Subcutaneous abdominal adipose tissue (tissue), 5 donors: ENCODE results near the gene SKIC2.
A peak's percentile ranks its signal among the peaks of the same experiment; 100 is the strongest.
"Not testable (repeated sequence)": the region's sequence is repeated elsewhere in the genome, so short reads cannot be mapped to it uniquely, and the experiment has no call there.

Experiments used
- H3K27ac ChIP-seq: one replicate; pipeline ENCODE4 v1.7.0; 2013; ENCODE audit warnings: low read depth, mild to moderate bottlenecking, inconsistent platforms, low read length, moderate library complexity
- H3K27me3 ChIP-seq, 5 donors: one replicate each; pipeline ENCODE4 v1.7.0; 2013; ENCODE audit warnings: low read length in 5 of 5, inconsistent platforms in 1 of 5; ENCODE audit not compliant: control insufficient read depth in 5 of 5, insufficient read depth in 4 of 5
- H3K36me3 ChIP-seq, 5 donors: one replicate each; pipeline ENCODE4 v1.7.0; 2013; ENCODE audit warnings: low read length in 5 of 5; ENCODE audit not compliant: control insufficient read depth in 5 of 5, insufficient read depth in 5 of 5
- H3K4me1 ChIP-seq, 5 donors: one replicate each; pipeline ENCODE4 v1.7.0; 2013; ENCODE audit warnings: low read length in 5 of 5, mild to moderate bottlenecking in 3 of 5, moderate library complexity in 1 of 5; ENCODE audit not compliant: control insufficient read depth in 5 of 5, insufficient read depth in 5 of 5
- H3K4me3 ChIP-seq, 5 donors: one replicate each; pipeline ENCODE4 v1.7.0; 2013; ENCODE audit warnings: low read length in 5 of 5, low read depth in 1 of 5
- H3K9ac ChIP-seq, 5 donors: one replicate each; pipeline ENCODE4 v1.7.0; 2013; ENCODE audit warnings: low read length in 5 of 5, mild to moderate bottlenecking in 4 of 5, moderate library complexity in 3 of 5
- H3K9me3 ChIP-seq, 5 donors: one replicate each; pipeline ENCODE4 v1.7.0; 2013; ENCODE audit warnings: low read length in 5 of 5; ENCODE audit not compliant: control insufficient read depth in 5 of 5
- donor health status: healthy.
- donor health status: healthy.
- donor health status: healthy.
- donor health status: healthy.
- donor health status: healthy.

The SKIC2 gene

GRCh38 chr6:31927242-31927862 lies 31.6 kb upstream of the SKIC2 start, which contains the start of gene C2:
Gene C2, plus strand, starts transcription at chr6:31927717. Its CDS starts 36 bp downstream, at chr6:31927753.
- H3K9me3 ChIP-seq, result no peaks in the 10 kb centered on the region
- peak within 1 kb of the TSS; percentile 11 to 60 (median 45) for H3K9ac ChIP-seq
- H3K4me3 ChIP-seq, result peak within 1 kb of the TSS; percentile 47 to 76 (median 59)
- H3K36me3 ChIP-seq, result no peaks in the 10 kb centered on the region
- H3K27me3 ChIP-seq, result peaks cover 0 to 2% (median 0%) of the 10 kb centered on the region in 5 donors
- no peak within 1 kb of the TSS for H3K27ac ChIP-seq
- peaks cover 6 to 21% (median 16%) of the 10 kb centered on the region in 5 donors for H3K4me1 ChIP-seq

DNA sequence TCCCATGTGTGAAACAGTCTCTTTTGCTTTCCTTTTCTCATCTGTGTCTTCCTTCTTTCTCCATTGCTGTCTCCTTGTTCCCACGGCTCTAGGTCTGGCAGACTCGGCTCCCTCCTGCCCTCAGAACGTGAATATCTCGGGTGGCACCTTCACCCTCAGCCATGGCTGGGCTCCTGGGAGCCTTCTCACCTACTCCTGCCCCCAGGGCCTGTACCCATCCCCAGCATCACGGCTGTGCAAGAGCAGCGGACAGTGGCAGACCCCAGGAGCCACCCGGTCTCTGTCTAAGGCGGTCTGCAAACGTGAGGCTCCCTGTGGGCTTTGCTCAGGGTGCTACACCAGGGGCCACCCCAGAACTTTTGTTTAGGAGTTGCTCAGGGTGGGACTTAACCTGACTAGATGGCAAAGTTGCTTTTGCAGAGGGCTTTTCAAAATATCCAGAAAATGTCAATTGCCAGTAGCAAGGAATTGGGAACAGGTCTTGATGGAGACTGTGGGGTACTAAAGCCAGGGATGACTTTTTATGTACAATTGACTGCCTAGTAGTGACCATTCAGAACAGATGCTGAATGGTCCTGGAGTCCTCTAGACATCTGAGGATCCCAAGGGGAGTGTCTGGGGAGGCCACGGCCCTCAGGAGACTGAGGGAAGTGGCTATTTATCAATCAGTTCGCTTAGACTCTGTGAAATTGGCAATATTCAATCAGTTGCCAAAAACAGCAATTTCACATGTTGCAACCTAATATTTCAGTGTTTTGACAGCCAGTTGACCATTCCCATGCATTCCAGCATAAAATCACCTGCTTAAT lies 30.9 kb upstream of the SKIC2 start:
- H3K9me3 ChIP-seq, result no peaks in the 10 kb centered on the region
- peak overlapping the region; percentile 11 to 60 (median 45) for H3K9ac ChIP-seq
- H3K27me3 ChIP-seq, result peaks cover 0 to 2% (median 0%) of the 10 kb centered on the region in 5 donors
- no peak overlapping the region for H3K27ac ChIP-seq
- no peaks in the 10 kb centered on the region for H3K36me3 ChIP-seq
- H3K4me1 ChIP-seq, result peaks cover 6 to 21% (median 16%) of the 10 kb centered on the region in 5 donors
- peak overlapping the region; percentile 47 to 76 (median 59) for H3K4me3 ChIP-seq

DNA sequence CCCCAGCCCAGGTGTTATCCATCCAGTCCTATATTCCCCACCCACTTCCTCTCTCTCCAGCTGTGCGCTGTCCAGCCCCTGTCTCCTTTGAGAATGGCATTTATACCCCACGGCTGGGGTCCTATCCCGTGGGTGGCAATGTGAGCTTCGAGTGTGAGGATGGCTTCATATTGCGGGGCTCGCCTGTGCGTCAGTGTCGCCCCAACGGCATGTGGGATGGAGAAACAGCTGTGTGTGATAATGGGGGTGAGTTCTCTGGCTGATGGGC lies 30.4 kb upstream of the SKIC2 start:
- no peaks in the 10 kb centered on the region for H3K9me3 ChIP-seq
- peak overlapping the region in 3 of 5 donors; percentile 25 to 61 (median 59) for H3K4me3 ChIP-seq
- H3K27ac ChIP-seq, result no peak overlapping the region
- H3K4me1 ChIP-seq, result peaks cover 6 to 21% (median 16%) of the 10 kb centered on the region in 5 donors
- peaks cover 0 to under 1% (median 0%) of the 10 kb centered on the region in 5 donors for H3K36me3 ChIP-seq
- peaks cover 0 to 2% (median 0%) of the 10 kb centered on the region in 5 donors for H3K27me3 ChIP-seq
- H3K9ac ChIP-seq, result peak overlapping the region in 1 of 5 donors; percentile 11

DNA sequence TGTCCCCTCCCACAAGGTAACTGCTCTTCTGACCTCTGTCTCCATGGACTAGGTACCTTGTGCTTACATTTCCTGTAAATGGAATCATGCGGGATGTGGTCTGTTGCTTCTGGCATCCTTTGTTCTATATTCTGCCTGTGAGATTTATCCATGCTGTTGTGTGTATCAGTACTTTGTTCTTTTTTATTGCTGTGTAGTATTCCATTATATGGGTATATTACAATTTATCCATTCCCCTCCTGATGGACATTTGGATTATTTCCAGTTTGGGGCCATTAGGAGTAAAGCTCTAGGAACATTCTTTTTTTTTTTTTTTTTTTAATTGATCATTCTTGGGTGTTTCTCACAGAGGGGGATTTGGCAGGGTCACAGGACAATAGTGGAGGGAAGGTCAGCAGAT lies 28.0 kb upstream of the SKIC2 start:
- peaks cover 6 to 25% (median 19%) of the 10 kb centered on the region in 5 donors for H3K4me1 ChIP-seq
- H3K9ac ChIP-seq, result no peak overlapping the region
- H3K36me3 ChIP-seq, result peaks cover 0 to 3% (median 0%) of the 10 kb centered on the region in 5 donors
- H3K27me3 ChIP-seq, result peaks cover 0 to 2% (median 0%) of the 10 kb centered on the region in 5 donors
- H3K4me3 ChIP-seq, result no peak overlapping the region
- no peak overlapping the region for H3K27ac ChIP-seq
- no peaks in the 10 kb centered on the region for H3K9me3 ChIP-seq

DNA sequence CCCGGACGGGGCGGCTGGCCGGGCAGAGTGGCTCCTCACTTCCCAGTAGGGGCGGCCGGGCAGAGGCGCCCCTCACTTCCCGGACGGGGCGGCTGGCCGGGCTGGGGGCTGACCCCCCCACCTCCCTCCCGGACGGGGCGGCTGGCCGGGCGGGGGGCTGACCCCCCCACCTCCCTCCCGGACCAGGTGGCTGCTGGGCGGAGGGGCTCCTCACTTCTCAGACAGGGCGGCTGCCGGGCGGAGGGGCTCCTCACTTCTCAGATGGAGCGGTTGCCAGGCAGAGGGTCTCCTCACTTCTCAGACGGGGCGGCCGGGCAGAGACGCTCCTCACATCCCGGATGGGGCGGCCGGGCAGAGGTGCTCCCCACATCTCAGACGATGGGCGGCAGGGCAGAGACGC lies 26.8 kb upstream of the SKIC2 start:
- H3K4me1 ChIP-seq, result peaks cover 5 to 25% (median 18%) of the 10 kb centered on the region in 5 donors
- not testable (repeated sequence) for H3K9ac ChIP-seq, H3K36me3 ChIP-seq, H3K27me3 ChIP-seq, H3K9me3 ChIP-seq, H3K27ac ChIP-seq, H3K4me3 ChIP-seq

- Histone ChIP-seq H3K36me3 (peaks cover 0 to 6% (median 0%) of the 10 kb centered on the region in 5 donors), H3K9ac (no peak overlapping the region), H3K4me3 (no peak overlapping the region), H3K27ac (no peak overlapping the region), H3K9me3 (no peaks in the 10 kb centered on the region), H3K27me3 (peaks cover 0 to 2% (median 0%) of the 10 kb centered on the region in 5 donors), H3K4me1 (peaks cover 0 to 11% (median 6%) of the 10 kb centered on the region in 5 donors)
Observed at GRCh38 chr6:31933537-31933936, 25.4 kb upstream of the SKIC2 start.

GRCh38 chr6:31935021-31935420 lies 24.0 kb upstream of the SKIC2 start:
- Histone ChIP-seq H3K4me1 (peaks cover 0 to 4% (median 0%) of the 10 kb centered on the region in 5 donors), H3K27ac (no peak overlapping the region), H3K27me3 (peaks cover 0 to 2% (median 0%) of the 10 kb centered on the region in 5 donors), H3K36me3 (peaks cover 0 to 6% (median 0%) of the 10 kb centered on the region in 5 donors), H3K4me3 (no peak overlapping the region), H3K9ac (no peak overlapping the region), H3K9me3 (no peaks in the 10 kb centered on the region)

- H3K4me3 ChIP-seq, result no peak overlapping the region
- no peaks in the 10 kb centered on the region for H3K9me3 ChIP-seq
- H3K27me3 ChIP-seq, result peaks cover 0 to 2% (median 0%) of the 10 kb centered on the region in 5 donors
- H3K27ac ChIP-seq, result no peak overlapping the region
- H3K4me1 ChIP-seq, result peaks cover 0 to 4% (median 0%) of the 10 kb centered on the region in 5 donors
- peaks cover 0 to 14% (median 0%) of the 10 kb centered on the region in 5 donors for H3K36me3 ChIP-seq
- H3K9ac ChIP-seq, result no peak overlapping the region
Observed at GRCh38 chr6:31935823-31936222, 23.2 kb upstream of the SKIC2 start.

- Histone ChIP-seq H3K27me3 (peaks cover 0 to 6% (median 0%) of the 10 kb centered on the region in 5 donors), H3K9ac (no peak overlapping the region), H3K4me3 (no peak overlapping the region), H3K36me3 (peaks cover 0 to 19% (median 0%) of the 10 kb centered on the region in 5 donors), H3K9me3 (no peaks in the 10 kb centered on the region), H3K4me1 (peaks cover 0 to 5% (median 4%) of the 10 kb centered on the region in 5 donors), H3K27ac (no peak overlapping the region)
Observed at GRCh38 chr6:31940256-31940664, 18.7 kb upstream of the SKIC2 start.

GRCh38 chr6:31943742-31944141 lies 15.2 kb upstream of the SKIC2 start:
- Histone ChIP-seq H3K27me3 (peaks cover 0 to 6% (median 0%) of the 10 kb centered on the region in 5 donors), H3K9me3 (no peaks in the 10 kb centered on the region), H3K27ac (no peak overlapping the region), H3K4me3 (no peak overlapping the region), H3K36me3 (peaks cover 0 to 20% (median 0%) of the 10 kb centered on the region in 5 donors), H3K4me1 (peaks cover 3 to 16% (median 14%) of the 10 kb centered on the region in 5 donors), H3K9ac (no peak overlapping the region)
